ENCODE data around the gene TXNRD1. TPM values are rescaled to one million over a fixed set of nuclear protein-coding genes. Genes with fewer than 3 reads are reported as not detected.

The TXNRD1 gene
- total RNA-seq, 4 donors from 2014 or later = 23.4 to 43.2 (median 35.6) TPM

DNA sequence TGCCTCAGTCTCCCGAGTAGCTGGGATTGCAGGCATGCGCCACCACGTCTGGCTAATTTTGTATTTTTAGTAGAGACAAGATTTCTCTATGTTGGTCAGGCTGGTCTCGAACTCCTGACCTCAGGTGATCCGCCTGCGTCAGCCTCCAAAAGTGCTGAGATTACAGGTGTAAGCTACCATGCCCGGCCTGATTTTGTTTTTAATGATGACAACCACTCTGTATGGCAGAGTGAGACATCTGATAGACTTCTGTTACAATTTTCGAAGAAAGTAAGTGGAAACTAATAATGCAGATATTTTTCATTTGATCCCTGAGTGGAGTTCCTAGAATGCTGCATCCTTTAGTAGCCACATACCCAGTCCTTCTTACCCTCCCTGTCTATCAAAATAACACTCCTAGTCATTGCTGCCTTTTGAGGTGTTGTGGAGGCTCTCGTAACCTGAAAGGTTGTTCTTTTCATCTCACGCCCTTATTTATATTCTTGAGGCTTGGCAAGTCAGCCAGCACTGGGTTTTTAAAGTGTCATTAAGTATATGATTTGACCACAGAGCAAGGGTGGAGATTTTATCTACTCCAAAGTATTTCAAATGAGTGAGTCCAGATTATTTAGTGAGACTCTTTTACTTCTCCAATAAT lies 82.0 kb downstream of the TXNRD1 start:
- 89% methylated on average over 10 of the region's 10 CpGs for WGBS, 2 donors
- TF ChIP-seq POLR2A (IDR thresholded peaks at IDR 0.05) = no peak
- TF ChIP-seq, protein P1, sequence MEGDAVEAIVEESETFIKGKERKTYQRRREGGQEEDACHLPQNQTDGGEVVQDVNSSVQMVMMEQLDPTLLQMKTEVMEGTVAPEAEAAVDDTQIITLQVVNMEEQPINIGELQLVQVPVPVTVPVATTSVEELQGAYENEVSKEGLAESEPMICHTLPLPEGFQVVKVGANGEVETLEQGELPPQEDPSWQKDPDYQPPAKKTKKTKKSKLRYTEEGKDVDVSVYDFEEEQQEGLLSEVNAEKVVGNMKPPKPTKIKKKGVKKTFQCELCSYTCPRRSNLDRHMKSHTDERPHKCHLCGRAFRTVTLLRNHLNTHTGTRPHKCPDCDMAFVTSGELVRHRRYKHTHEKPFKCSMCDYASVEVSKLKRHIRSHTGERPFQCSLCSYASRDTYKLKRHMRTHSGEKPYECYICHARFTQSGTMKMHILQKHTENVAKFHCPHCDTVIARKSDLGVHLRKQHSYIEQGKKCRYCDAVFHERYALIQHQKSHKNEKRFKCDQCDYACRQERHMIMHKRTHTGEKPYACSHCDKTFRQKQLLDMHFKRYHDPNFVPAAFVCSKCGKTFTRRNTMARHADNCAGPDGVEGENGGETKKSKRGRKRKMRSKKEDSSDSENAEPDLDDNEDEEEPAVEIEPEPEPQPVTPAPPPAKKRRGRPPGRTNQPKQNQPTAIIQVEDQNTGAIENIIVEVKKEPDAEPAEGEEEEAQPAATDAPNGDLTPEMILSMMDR (IDR thresholded peaks at IDR 0.05) = no peak
- intact Hi-C loops (cut with DNase I; ENCODE audit: low total_unique reads) = no loop called here
- DNase-seq (ENCODE audit: low spot score in 2 of 2) = no peak
- no peak overlapping the region for H3K4me3 ChIP-seq (ENCODE audit: low read depth, poor library complexity, severe bottlenecking)

DNA sequence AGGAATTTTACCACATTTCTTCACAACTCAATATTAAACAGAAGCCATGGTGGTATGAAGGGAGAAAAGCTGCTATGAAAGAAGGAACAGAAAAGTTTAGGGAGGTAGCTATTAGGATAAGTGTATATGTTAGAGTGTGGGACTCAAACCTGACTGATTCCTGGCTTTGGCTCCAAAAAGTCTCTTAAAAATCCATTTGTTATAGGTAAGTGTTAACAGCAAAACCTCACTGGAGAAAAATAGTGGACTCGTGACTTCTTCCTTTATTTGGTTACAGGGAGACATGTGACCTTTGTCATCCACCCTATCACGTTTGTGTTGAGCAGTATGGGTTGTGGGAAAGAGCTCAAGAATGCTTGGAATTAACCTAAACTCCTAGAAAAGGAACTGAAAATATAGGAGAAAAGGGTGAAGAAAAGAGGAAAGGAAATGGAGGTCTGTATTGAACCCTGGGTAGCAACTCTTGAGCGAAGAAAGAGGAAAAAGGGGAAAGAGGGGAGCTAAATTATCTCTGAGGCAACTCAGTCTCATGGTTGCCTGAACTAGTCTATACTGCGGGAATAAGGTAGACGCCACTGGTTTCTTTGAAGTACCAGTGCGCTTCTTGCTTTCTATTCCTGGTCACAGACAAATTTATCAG lies 84.4 kb downstream of the TXNRD1 start:
- no peak overlapping the region for H3K4me3 ChIP-seq (ENCODE audit: low read depth, poor library complexity, severe bottlenecking)
- intact Hi-C loops (cut with DNase I; ENCODE audit: low total_unique reads) = no loop called here
- DNase-seq (ENCODE audit: low spot score in 2 of 2) = no peak
- TF ChIP-seq, protein P1 (IDR thresholded peaks at IDR 0.05) = no peak
- TF ChIP-seq POLR2A (IDR thresholded peaks at IDR 0.05) = no peak
- 76 to 79% methylated on average over 6 of the region's 6 CpGs for WGBS, 2 donors

DNA sequence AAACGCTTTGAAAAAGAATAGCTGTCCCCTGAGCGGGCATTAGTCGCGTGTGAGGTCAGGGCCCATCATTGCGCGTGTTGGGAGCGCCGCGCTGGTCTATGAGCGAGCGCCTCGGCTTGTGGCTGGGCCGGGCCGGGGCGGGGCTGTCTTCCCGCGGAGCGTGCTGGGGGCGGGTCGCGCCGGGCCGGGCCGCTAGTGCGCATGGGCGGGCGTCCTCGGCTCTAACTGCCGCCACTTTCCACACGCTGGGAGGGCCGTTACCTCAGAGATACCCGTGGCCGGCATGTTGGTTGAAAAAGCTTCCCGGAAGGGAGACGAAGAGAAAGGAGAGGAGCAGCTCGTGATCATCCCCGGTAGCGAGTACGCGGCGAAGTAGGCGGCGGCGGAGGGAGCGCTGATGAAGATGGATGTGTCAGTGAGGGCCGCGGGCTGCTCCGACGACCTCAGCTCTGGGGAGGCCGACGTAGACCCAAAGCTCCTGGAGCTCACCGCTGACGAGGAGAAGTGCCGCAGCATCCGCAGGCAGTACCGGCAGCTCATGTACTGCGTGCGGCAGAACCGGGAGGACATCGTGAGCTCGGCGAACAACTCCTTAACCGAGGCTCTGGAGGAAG lies 88.1 kb downstream of the TXNRD1 start, which contains the start of gene EID3:
Gene EID3, plus strand, starts transcription at position 202 of the 614 bp plus-strand sequence. Its CDS starts 196 bp downstream, at position 398.
- TF ChIP-seq POLR2A (IDR thresholded peaks at IDR 0.05) = no peak
- TF ChIP-seq, protein P1 (IDR thresholded peaks at IDR 0.05) = no peak
- 2 to 17% methylated on average over 43 to 63 of the region's 63 CpGs for WGBS, 2 donors
- H3K4me3 ChIP-seq (ENCODE audit: low read depth, poor library complexity, severe bottlenecking) = peak within 1 kb of the TSS; percentile 19
- intact Hi-C loops (cut with DNase I; ENCODE audit: low total_unique reads) = no loop called here
- peak; percentile 84 to 98 for DNase-seq (ENCODE audit: low spot score in 2 of 2)

DNA sequence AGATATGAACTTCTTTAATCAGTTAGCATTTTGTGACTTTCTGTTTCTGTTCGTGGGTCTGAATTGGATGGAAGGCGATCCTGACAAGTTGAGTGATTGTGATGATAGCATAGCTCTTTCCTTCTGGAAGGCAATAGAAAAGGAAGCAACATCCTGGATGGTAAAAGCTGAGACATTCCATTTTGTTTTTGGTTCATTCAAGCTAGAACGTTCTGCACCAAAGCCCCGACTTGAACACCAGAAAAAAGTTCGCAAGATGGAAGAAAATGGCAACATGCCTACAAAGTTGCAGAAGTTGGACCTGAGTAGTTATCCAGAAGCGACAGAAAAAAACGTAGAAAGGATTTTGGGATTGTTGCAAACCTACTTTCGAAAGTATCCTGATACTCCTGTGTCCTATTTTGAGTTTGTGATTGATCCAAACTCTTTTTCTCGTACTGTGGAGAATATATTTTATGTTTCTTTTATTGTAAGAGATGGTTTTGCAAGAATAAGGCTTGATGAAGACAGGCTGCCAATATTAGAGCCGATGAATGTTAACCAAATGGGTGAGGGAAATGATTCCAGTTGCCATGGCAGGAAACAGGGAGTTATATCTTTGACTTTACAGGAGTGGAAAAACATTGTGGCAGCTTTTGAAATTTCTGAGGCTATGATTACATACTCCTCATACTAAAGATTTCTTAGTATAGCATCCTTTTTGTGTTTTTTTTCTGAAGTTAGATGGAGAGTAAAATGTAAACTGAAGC lies 88.9 kb downstream of the TXNRD1 start:
- DNase-seq (ENCODE audit: low spot score in 2 of 2) = no peak
- no peak overlapping the region for H3K4me3 ChIP-seq (ENCODE audit: low read depth, poor library complexity, severe bottlenecking)
- 65 to 83% methylated on average over 10 of the region's 10 CpGs for WGBS, 2 donors
- intact Hi-C loops (cut with DNase I; ENCODE audit: low total_unique reads) = no loop called here
- TF ChIP-seq, protein P1 (IDR thresholded peaks at IDR 0.05) = no peak
- no peak for TF ChIP-seq POLR2A (IDR thresholded peaks at IDR 0.05)

DNA sequence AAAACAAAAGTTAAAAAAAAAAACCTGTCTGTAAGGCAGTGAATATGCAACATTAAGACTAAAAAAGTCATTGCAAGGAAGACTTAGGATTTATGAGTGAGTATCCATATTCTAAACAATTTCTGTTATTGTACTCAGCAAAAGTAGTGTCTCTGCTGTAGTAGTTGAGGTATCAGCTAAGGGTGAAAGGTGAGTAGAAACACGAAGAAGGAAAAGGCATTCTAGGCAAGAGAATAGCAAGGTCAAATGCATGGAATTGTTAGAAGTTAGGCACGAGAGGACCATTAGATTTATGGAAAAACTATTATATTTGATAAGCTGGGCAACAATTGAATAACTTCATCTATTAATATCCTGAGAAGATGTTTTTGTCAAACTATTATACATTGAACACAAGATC lies 89.8 kb downstream of the TXNRD1 start:
- 91 to 94% methylated on average over 2 of the region's 2 CpGs for WGBS, 2 donors
- intact Hi-C loops (cut with DNase I; ENCODE audit: low total_unique reads) = no loop called here
- H3K4me3 ChIP-seq (ENCODE audit: low read depth, poor library complexity, severe bottlenecking) = no peak overlapping the region
- no peak for DNase-seq (ENCODE audit: low spot score in 2 of 2)
- no peak for TF ChIP-seq POLR2A (IDR thresholded peaks at IDR 0.05)
- TF ChIP-seq, protein P1 (IDR thresholded peaks at IDR 0.05) = no peak

All from lower leg skin (tissue), 4 donors.